Islet of Langerhans (tissue), 1 donor: Measurements from ENCODE around the gene MTR.
"Not testable (repeated sequence)": the region's sequence is repeated elsewhere in the genome, so short reads cannot be mapped to it uniquely, and the experiment has no call there.

Experiments used
- FAIRE-seq: peaks from one replicate; lab custom pipeline; 2011; peaks lifted over from hg19 to GRCh38; lab: Jason Lieb, UNC

MTR gene

GRCh38 chr1:236834876-236835275 lies 39.8 kb downstream of the MTR start:
- FAIRE-seq: no peak

- FAIRE-seq: no peak
These were observed 40.4 kb downstream of the MTR start for GRCh38 chr1:236835491-236835890.

GRCh38 chr1:236836157-236836556 lies 41.1 kb downstream of the MTR start:
- no peak for FAIRE-seq

DNA sequence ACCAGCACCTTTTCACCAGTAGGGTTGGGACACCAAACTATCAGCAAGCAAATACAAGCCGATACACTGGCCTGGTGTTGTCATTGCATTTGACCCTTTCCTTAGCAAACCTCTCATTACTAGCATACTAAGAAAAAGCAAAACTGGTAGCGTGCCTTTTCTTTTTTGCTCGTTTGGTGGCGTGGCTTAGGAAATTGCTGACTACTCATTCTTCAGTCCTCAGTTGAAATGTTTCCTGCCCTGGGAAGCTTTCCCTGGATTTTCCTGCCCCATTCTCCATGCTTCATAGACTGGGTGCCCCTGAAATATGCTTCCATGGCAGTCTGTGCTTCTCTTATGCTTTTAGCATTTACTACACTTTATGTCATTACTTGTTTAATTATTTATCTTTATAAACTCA lies 42.0 kb downstream of the MTR start:
- FAIRE-seq: no peak

GRCh38 chr1:236837897-236838296 lies 42.8 kb downstream of the MTR start:
- FAIRE-seq: no peak

DNA sequence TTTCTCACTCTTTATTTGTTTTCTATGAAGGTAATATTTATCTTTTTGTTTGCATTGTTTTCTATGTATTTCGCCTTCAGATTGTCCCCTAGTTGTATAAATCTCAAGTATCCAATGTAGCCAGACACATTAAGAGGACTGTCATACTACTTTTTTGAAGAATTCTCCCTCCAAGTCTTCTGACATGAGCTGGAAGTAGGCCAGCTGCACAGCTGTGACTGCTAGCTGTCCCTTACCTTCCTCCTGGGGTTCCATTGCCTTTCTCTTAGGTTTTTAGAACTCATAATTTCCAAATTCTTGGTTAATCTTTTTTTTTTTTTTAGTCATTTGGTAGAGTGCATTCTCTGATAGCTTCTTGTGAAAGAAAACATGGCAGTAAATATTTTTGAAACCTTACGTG lies 46.2 kb downstream of the MTR start:
- FAIRE-seq: no peak

GRCh38 chr1:236844499-236845271 lies 49.6 kb downstream of the MTR start:
- FAIRE-seq: no peak

GRCh38 chr1:236845830-236846229 lies 50.7 kb downstream of the MTR start:
- FAIRE-seq: no peak

GRCh38 chr1:236848274-236848923 lies 53.3 kb downstream of the MTR start:
- FAIRE-seq: no peak

- no peak for FAIRE-seq
These were observed 55.2 kb downstream of the MTR start for GRCh38 chr1:236850077-236850979.

DNA sequence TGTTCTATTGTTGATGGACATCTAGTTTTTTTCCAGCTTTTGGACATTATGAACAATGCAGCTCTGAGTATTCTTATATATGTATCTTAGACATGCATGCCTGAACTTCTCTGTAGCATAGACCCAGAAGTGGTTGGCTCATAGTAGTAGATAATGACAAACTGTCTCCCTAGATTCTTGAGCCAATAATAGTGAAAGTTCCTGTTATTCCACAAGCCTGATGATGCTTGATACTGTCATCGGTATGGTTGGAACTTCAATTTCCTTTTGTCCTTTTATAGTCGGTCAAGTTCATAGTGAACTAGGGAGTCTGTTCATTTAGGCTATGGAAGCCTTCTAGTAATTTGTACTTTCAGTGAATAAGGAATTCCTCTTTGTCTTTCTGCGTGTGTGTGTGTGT lies 56.8 kb downstream of the MTR start:
- FAIRE-seq: no peak

GRCh38 chr1:236853921-236854604 lies 59.0 kb downstream of the MTR start:
- FAIRE-seq: no peak

DNA sequence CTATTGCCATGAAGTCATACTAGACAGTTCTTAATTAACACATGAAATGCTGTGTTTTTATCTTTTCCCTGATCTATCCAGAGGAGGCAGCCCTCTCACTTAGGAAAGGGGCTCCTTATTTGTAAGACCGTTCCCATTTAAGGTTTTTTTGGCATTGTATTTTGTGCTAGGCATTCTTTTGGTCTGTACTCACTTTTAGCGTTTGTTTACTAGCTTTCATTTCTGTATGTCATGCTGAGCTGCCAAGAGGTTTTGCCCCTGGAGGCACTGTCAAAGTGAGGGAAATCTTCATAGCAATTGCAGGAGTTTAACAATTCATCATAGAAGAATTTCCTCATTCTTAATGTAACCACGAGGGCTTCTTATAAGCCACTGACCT lies 59.5 kb downstream of the MTR start:
- no peak for FAIRE-seq

- not testable (repeated sequence) for FAIRE-seq
These were observed 61.6 kb downstream of the MTR start for GRCh38 chr1:236856649-236857048.

GRCh38 chr1:236858165-236858564 lies 63.1 kb downstream of the MTR start:
- no peak for FAIRE-seq

- FAIRE-seq: no peak
These were observed 65.0 kb downstream of the MTR start for GRCh38 chr1:236860101-236860500.

DNA sequence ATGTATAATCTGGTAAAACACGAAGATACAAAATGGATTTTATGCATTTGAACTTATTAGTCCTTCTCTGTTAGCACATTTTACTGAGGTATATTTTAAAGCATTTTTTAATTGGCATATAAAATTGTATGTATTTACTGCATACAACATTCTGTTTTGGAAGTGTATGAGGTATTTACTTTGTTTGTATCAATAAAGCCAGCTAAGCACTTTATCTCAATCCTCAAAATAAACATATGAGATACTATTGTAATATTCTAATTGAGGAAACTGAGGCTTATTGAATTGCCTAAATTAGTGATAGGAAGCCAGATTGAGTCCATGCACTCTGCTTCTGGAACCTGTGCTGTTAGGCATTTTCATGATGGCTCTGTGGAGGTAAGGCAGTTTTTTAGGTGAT lies 65.6 kb downstream of the MTR start:
- FAIRE-seq: no peak

DNA sequence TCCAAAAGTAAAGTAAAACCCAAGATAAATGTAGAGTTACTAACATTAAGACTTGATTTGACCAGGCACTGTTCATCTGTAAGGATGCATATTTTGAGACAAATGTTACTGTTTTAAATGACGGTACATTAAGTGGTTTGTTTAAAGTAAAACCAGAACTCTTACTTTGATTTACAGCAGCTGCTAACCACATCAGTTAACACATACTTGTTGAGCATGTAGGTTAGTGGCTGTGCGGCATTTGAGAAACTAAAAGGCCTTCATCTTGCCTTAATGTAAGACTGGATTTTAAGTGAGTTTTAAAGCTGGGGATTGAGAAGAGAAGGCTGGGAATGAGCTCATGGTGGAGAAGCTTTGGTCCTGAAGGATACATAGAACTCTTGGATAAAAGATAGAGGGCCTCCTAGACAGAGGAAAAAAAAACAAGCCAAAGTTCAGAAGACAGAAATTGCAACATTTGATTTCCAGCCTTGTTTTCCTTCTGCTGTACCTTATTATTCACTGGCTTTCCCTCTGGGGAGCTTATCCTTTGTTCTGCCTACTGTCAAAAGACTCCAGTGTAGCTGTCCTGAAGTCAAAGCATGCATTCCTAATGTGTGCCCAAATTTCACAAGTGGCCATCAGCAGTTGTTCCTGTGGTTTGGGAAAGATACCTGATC lies 66.6 kb downstream of the MTR start:
- FAIRE-seq: no peak

- no peak for FAIRE-seq
These were observed 67.1 kb downstream of the MTR start for GRCh38 chr1:236862219-236862591.

- FAIRE-seq: peak; percentile 96
These were observed 67.6 kb downstream of the MTR start for GRCh38 chr1:236862615-236863211.

DNA sequence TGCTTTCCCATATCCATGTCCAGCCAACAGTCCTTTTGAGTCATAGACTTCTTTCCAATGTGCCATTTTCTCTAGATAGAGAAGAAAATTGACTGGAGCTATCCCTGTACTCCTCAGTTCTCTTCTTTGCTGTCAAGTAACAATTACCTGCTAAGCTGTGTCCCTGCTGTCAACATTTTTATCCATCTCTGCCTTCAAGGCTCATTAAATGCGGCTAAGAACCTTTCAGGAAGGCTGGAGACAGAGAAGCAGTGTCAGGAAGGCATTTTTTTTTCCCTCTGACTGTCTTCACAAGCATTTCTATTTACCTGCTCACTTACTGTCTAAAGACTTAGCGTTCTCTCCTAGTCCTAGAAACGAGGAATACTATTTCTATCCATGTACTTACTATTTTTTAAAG lies 69.1 kb downstream of the MTR start:
- peak; percentile 36 for FAIRE-seq
